ENCODE results near the gene TKTL1. TPM values are rescaled to one million over a fixed set of nuclear protein-coding genes. Genes with fewer than 3 reads are reported as not detected.
"Not testable (repeated sequence)": the region's sequence is repeated elsewhere in the genome, so short reads cannot be mapped to it uniquely, and the experiment has no call there.

Gene TKTL1
- total and polyA plus RNA-seq, 7 experiments from 2014 or later, result 0.58 to 47.7 (median 4.0) TPM

DNA sequence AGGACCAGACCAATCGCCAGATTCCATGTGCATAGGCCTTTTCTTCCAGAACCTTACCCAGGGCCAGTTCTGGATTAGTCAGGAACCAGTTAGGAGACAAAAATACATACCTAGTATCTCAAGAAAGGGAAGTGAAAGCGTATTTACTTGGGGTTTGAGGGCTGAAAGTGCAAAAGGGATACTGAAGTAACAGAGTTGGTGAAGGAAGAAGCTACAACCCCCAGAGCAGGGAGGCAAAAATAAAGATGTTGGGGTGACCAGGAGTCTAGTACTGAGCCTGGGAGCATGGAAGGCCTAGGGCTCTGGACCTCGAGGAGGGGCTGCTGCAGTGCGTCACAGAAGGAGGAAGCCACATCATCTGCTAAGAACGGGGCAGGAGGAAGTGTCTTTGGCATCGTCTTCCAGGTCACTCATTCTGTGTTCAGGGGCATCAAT is 38.3 kb downstream of the TKTL1 start:
- Histone ChIP-seq H3K27ac (ENCODE audit: low read depth, low read length) (no peak overlapping the region), H3K27me3 (ENCODE audit: control insufficient read depth in 2 of 2, insufficient read depth in 2 of 2, low read length in 2 of 2) (no peaks in the 10 kb centered on the region), H3K36me3 (ENCODE audit: control insufficient read depth in 2 of 3, insufficient read depth in 3 of 3, low read length in 3 of 3) (no peaks in the 10 kb centered on the region), H3K4me1 (ENCODE audit: control insufficient read depth in 2 of 2, insufficient read depth in 2 of 2, low read length in 2 of 2) (peaks cover 0 to 15% of the 10 kb centered on the region in 2 donors), H3K4me3 (ENCODE audit: low read length) (no peak overlapping the region), H3K9me3 (ENCODE audit: control insufficient read depth in 2 of 3, low read length in 3 of 3) (no peaks in the 10 kb centered on the region)
- Mint-ChIP-seq H3K27me3 (no peaks in the 10 kb centered on the region), H3K27ac (peak overlapping the region in 5 of 9 donors; percentile 24 to 74 (median 50)), H3K4me3 (peak overlapping the region in 5 of 10 donors; percentile 14 to 66 (median 49)), H3K36me3 (no peaks in the 10 kb centered on the region), H3K9me3 (no peaks in the 10 kb centered on the region), H3K4me1 (peaks cover 6 to 34% (median 30%) of the 10 kb centered on the region in 7 donors)
- no peak for DNase-seq
- peak; percentile 69 for ATAC-seq
- POLR2A ChIA-PET, result interaction anchor here (1.1 to 1.5 kb wide), 3 partner anchors 7 to 35 kb away, joined by 3 to 4 read pairs (median 3); no protein-coding TSS in a partner anchor
- intact Hi-C loops (cut with micrococcal nuclease), result no loop called here
- CTCF ChIA-PET, result interaction anchor here (1.0 kb wide), 2 partner anchors 10 to 16 kb away, joined by 3 read pairs; no protein-coding TSS in a partner anchor

GRCh38 chrX:154334496-154334895 is 38.9 kb downstream of the TKTL1 start:
- Histone ChIP-seq H3K27ac (ENCODE audit: low read depth, low read length) (no peak overlapping the region), H3K4me3 (ENCODE audit: low read length) (no peak overlapping the region), H3K4me1 (ENCODE audit: control insufficient read depth in 2 of 2, insufficient read depth in 2 of 2, low read length in 2 of 2) (peaks cover 0 to 8% of the 10 kb centered on the region in 2 donors), H3K36me3 (ENCODE audit: control insufficient read depth in 2 of 3, insufficient read depth in 3 of 3, low read length in 3 of 3) (no peaks in the 10 kb centered on the region), H3K27me3 (ENCODE audit: control insufficient read depth in 2 of 2, insufficient read depth in 2 of 2, low read length in 2 of 2) (no peaks in the 10 kb centered on the region), H3K9me3 (ENCODE audit: control insufficient read depth in 2 of 3, low read length in 3 of 3) (no peaks in the 10 kb centered on the region)
- peak overlapping the region in 5 of 9 donors; percentile 25 to 74 (median 50) for H3K27ac Mint-ChIP-seq
- DNase-seq (peak in 1 of 9 donors; percentile 63), ATAC-seq (no peak)
- ChIA-PET POLR2A (interaction anchor here (1.1 to 1.5 kb wide), 3 partner anchors 8 to 34 kb away, joined by 3 to 4 read pairs (median 3); no protein-coding TSS in a partner anchor), CTCF (interaction anchor here (1.0 kb wide), 1 partner anchor 17 kb away, joined by 3 read pairs; no protein-coding TSS in a partner anchor)
- peak overlapping the region in 2 of 10 donors; percentile 49 for H3K4me3 Mint-ChIP-seq
- H3K4me1 Mint-ChIP-seq, result peaks cover 5 to 28% (median 26%) of the 10 kb centered on the region in 7 donors
- intact Hi-C loops (cut with micrococcal nuclease), result no loop called here
- no peaks in the 10 kb centered on the region for H3K9me3 Mint-ChIP-seq
- H3K36me3 Mint-ChIP-seq, result no peaks in the 10 kb centered on the region
- no peaks in the 10 kb centered on the region for H3K27me3 Mint-ChIP-seq

- H3K36me3 ChIP-seq (ENCODE audit: control insufficient read depth in 2 of 3, insufficient read depth in 3 of 3, low read length in 3 of 3); H3K36me3 Mint-ChIP-seq; H3K4me3 Mint-ChIP-seq; H3K4me3 ChIP-seq (ENCODE audit: low read length); H3K27ac ChIP-seq (ENCODE audit: low read depth, low read length); H3K9me3 Mint-ChIP-seq; H3K4me1 ChIP-seq (ENCODE audit: control insufficient read depth in 2 of 2, insufficient read depth in 2 of 2, low read length in 2 of 2); H3K9me3 ChIP-seq (ENCODE audit: control insufficient read depth in 2 of 3, low read length in 3 of 3); H3K27me3 Mint-ChIP-seq; H3K27ac Mint-ChIP-seq; intact Hi-C loops (cut with micrococcal nuclease); H3K4me1 Mint-ChIP-seq; H3K27me3 ChIP-seq (ENCODE audit: control insufficient read depth in 2 of 2, insufficient read depth in 2 of 2, low read length in 2 of 2); POLR2A ChIA-PET; CTCF ChIA-PET: not testable (repeated sequence)
- DNase-seq (peak in 2 of 9 donors; percentile 20 to 53), ATAC-seq (peak; percentile 81)
Observed at GRCh38 chrX:154341399-154342298, 46.1 kb downstream of the TKTL1 start.

GRCh38 chrX:154343063-154343462 is 47.5 kb downstream of the TKTL1 start:
- H3K4me1 ChIP-seq (ENCODE audit: control insufficient read depth in 2 of 2, insufficient read depth in 2 of 2, low read length in 2 of 2); H3K4me1 Mint-ChIP-seq; intact Hi-C loops (cut with micrococcal nuclease); H3K36me3 ChIP-seq (ENCODE audit: control insufficient read depth in 2 of 3, insufficient read depth in 3 of 3, low read length in 3 of 3); H3K9me3 ChIP-seq (ENCODE audit: control insufficient read depth in 2 of 3, low read length in 3 of 3); H3K4me3 Mint-ChIP-seq; POLR2A ChIA-PET; H3K27ac ChIP-seq (ENCODE audit: low read depth, low read length); H3K27me3 ChIP-seq (ENCODE audit: control insufficient read depth in 2 of 2, insufficient read depth in 2 of 2, low read length in 2 of 2); H3K27ac Mint-ChIP-seq; H3K36me3 Mint-ChIP-seq; CTCF ChIA-PET; H3K4me3 ChIP-seq (ENCODE audit: low read length); DNase-seq; H3K27me3 Mint-ChIP-seq; H3K9me3 Mint-ChIP-seq: not testable (repeated sequence)
- peak; percentile 15 for ATAC-seq

DNA sequence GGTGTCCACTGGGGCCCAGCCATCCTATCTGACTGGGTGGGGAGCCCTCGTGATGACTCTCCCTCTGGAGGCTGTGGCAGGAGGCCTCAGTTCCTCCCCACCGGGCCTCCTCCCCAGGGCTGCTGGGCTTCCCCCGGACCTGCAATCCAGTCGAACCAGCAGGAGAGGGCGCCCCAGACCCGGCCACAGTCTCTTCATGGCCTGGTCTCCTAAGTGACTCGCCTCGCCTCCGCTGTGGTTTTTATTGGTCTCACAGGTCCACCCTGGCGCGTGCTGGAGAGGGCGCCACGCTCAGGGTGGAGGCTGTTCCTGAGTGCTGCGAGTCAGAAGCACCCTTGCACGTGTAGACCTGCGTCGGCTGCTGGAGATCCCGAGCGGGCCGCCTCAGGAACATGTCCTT is 48.0 kb downstream of the TKTL1 start:
- ATAC-seq, result peak; percentile 40
- H3K27ac ChIP-seq (ENCODE audit: low read depth, low read length); H3K9me3 ChIP-seq (ENCODE audit: control insufficient read depth in 2 of 3, low read length in 3 of 3); CTCF ChIA-PET; intact Hi-C loops (cut with micrococcal nuclease); H3K36me3 ChIP-seq (ENCODE audit: control insufficient read depth in 2 of 3, insufficient read depth in 3 of 3, low read length in 3 of 3); DNase-seq; POLR2A ChIA-PET; H3K27me3 Mint-ChIP-seq; H3K4me3 Mint-ChIP-seq; H3K9me3 Mint-ChIP-seq; H3K27ac Mint-ChIP-seq; H3K36me3 Mint-ChIP-seq; H3K27me3 ChIP-seq (ENCODE audit: control insufficient read depth in 2 of 2, insufficient read depth in 2 of 2, low read length in 2 of 2); H3K4me3 ChIP-seq (ENCODE audit: low read length): not testable (repeated sequence)
- H3K4me1 ChIP-seq (ENCODE audit: control insufficient read depth in 2 of 2, insufficient read depth in 2 of 2, low read length in 2 of 2), result peaks cover 4 to 11% of the 10 kb centered on the region in 2 donors
- peaks cover 4 to 13% (median 11%) of the 10 kb centered on the region in 7 donors for H3K4me1 Mint-ChIP-seq

DNA sequence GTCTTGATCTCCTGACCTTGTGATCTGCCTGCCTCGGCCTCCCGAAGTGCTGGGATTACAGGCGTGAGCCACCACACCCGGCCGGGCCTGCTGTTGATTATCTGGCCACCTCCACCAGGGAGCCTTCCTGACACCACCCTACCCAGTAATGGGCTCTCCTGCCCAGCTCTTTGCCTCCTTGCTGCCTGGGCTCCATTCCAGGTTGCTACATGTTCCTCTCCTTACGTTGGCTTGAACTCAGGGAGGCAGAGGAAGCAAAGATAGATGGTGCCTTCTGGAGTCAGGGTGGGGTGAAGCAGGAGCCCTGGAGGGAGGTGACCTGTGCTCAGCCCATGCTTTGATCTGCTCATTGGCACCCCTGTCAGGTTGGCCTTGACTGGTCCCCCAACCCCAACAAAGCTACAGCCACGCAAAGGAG is 52.5 kb downstream of the TKTL1 start:
- Mint-ChIP-seq H3K4me3 (peak overlapping the region in 3 of 10 donors; percentile 16 to 73 (median 41)), H3K27ac (peak overlapping the region in 7 of 9 donors; percentile 28 to 91 (median 62))
- DNase-seq, result no peak

More for the DNA sequence above, 52.5 kb downstream of the TKTL1 start:
- intact Hi-C loops (cut with micrococcal nuclease), result no loop called here
- POLR2A ChIA-PET, result interaction anchor here (0.6 to 5.8 kb wide), 5 partner anchors 13 to 139 kb away, joined by 4 to 45 read pairs (median 5); no protein-coding TSS in a partner anchor
- H3K9me3 Mint-ChIP-seq, result no peaks in the 10 kb centered on the region
- peaks cover 0 to 2% (median 0%) of the 10 kb centered on the region in 5 donors for H3K36me3 Mint-ChIP-seq
- Histone ChIP-seq H3K4me1 (ENCODE audit: control insufficient read depth in 2 of 2, insufficient read depth in 2 of 2, low read length in 2 of 2) (peaks cover 33 to 56% of the 10 kb centered on the region in 2 donors), H3K27ac (ENCODE audit: low read depth, low read length) (no peak overlapping the region), H3K36me3 (ENCODE audit: control insufficient read depth in 2 of 3, insufficient read depth in 3 of 3, low read length in 3 of 3) (peaks cover 0 to 47% (median 8%) of the 10 kb centered on the region in 3 experiments), H3K9me3 (ENCODE audit: control insufficient read depth in 2 of 3, low read length in 3 of 3) (no peaks in the 10 kb centered on the region), H3K27me3 (ENCODE audit: control insufficient read depth in 2 of 2, insufficient read depth in 2 of 2, low read length in 2 of 2) (no peaks in the 10 kb centered on the region), H3K4me3 (ENCODE audit: low read length) (no peak overlapping the region)
- ATAC-seq, result no peak
- peaks cover 12 to 39% (median 21%) of the 10 kb centered on the region in 7 donors for H3K4me1 Mint-ChIP-seq
- no peaks in the 10 kb centered on the region for H3K27me3 Mint-ChIP-seq
- CTCF ChIA-PET, result interaction anchor here (0.6 to 0.7 kb wide), 2 partner anchors 135 to 336 kb away, joined by 3 to 4 read pairs; no protein-coding TSS in a partner anchor

All from naive thymus-derived CD4-positive, alpha-beta T cell (primary cell).